ENCODE data around the gene TEAD1. TPM values are rescaled to one million over a fixed set of nuclear protein-coding genes. Genes with fewer than 3 reads are reported as not detected.

The TEAD1 gene
- total and polyA plus RNA-seq, 9 of the 15 experiments (the other 6 are each of a cell fraction or from before 2014, with no cell fraction given), result 1.7 to 17.7 (median 10.8) TPM

GRCh38 chr11:12842933-12843636 is 168.9 kb downstream of the TEAD1 start (continued):
- TF ChIP-seq STAT5A (IDR thresholded peaks at IDR 0.05; ENCODE audit: borderline replicate concordance, low read length), result peak; percentile 76
- TF ChIP-seq CBFA2T3 (IDR thresholded peaks at IDR 0.05), result peak; percentile 73
- no peak for TF ChIP-seq ZNF217 (CRISPR knock-in tag; IDR thresholded peaks at IDR 0.05)
- TF ChIP-seq TCF3 (CRISPR knock-in tag; IDR thresholded peaks at IDR 0.05), result peak; percentile 81

- Histone ChIP-seq H3K36me3 (ENCODE audit: control insufficient read depth, insufficient read depth, low read length) (no peaks in the 10 kb centered on the region), H2AFZ (ENCODE audit: low read depth, low read length) (peak overlapping the region; percentile 68), H3K27ac (ENCODE audit: extremely low read depth, low read depth, low read length) (peak overlapping the region; percentile 67), H3K4me1 (replicated peaks in 1 of 2; ENCODE audit: control insufficient read depth in 2 of 2, insufficient read depth in 2 of 2, low read length in 2 of 2) (peaks cover 10 to 67% of the 10 kb centered on the region in 2 experiments; a peak in 4 of 5 replicates), H4K20me1 (replicated peaks; ENCODE audit: control insufficient read depth, insufficient read depth, low read length) (no peaks in the 10 kb centered on the region), H3K9ac (ENCODE audit: insufficient read depth in 1 of 2, low read depth in 2 of 2, low read length in 2 of 2) (peak overlapping the region in 1 of 2 experiments; percentile 34; a peak in 2 of 4 replicates), H3K9me1 (ENCODE audit: control insufficient read depth, insufficient read depth, low read length) (no peaks in the 10 kb centered on the region), H3K4me2 (ENCODE audit: insufficient read depth, low read length) (peak overlapping the region; percentile 54; the same call in 1 of the 2 replicates), H3K27me3 (ENCODE audit: control insufficient read depth in 2 of 2, insufficient read depth in 2 of 2, low read length in 2 of 2) (no peaks in the 10 kb centered on the region), H3K79me2 (ENCODE audit: control insufficient read depth, insufficient read depth, low read length) (peaks cover 49% of the 10 kb centered on the region; the same call in 2 of the 3 replicates), H3K4me3 (no peak overlapping the region), H3K9me3 (replicated peaks; ENCODE audit: control insufficient read depth, insufficient read depth, low read depth, low read length) (no peaks in the 10 kb centered on the region)
- WGBS (ENCODE audit: insufficient coverage, low coverage, missing lambda C conversion rate), result 53% methylated on average over 6 of the region's 6 CpGs
- intact Hi-C loops (cut with micrococcal nuclease) (no loop called here), in situ Hi-C loops (cut with MboI) (no loop called here)
- CTCF ChIA-PET (ENCODE audit: low intra/inter-chr PET ratio), result no interaction called here
- FAIRE-seq, result no peak
- peak in 1 of 4 experiments; percentile 40 for DNase-seq (ENCODE audit: extremely low read depth in 1 of 4, low spot score in 3 of 4)
- ATAC-seq, result peak; percentile 9; the same call in 2 of the 3 replicates
- no TSS peak for BruUV-seq (replicated peaks)
- POLR2A ChIA-PET, result interaction anchor here (0.8 to 1.6 kb wide), 6 partner anchors 8 to 98 kb away, joined by 3 to 9 read pairs (median 4); no protein-coding TSS in a partner anchor
- TF ChIP-seq ZFX (CRISPR knock-in tag; IDR thresholded peaks at IDR 0.05) (0 out of 2 replicates have a peak, but pooled peaks have one; percentile 34), ARID3B (CRISPR knock-in tag; IDR thresholded peaks at IDR 0.05; ENCODE audit: borderline replicate concordance) (no peak), NKRF (IDR thresholded peaks at IDR 0.05; ENCODE audit: borderline replicate concordance) (no peak), HDGF (IDR thresholded peaks at IDR 0.05) (no peak), E2F5 (CRISPR knock-in tag; IDR thresholded peaks at IDR 0.05) (no peak), NR2C1 (IDR thresholded peaks at IDR 0.05) (0 out of 2 replicates have a peak, but pooled peaks have one; percentile 14), NR2C1 (tag; IDR thresholded peaks at IDR 0.05) (no peak), CHD4 (IDR thresholded peaks at IDR 0.05; ENCODE audit: insufficient read depth, insufficient replicate concordance, low read depth, low read length, poor library complexity, severe bottlenecking) (no peak), ZC3H4 (CRISPR knock-in tag; IDR thresholded peaks at IDR 0.05; ENCODE audit: borderline replicate concordance) (no peak)
Observed at GRCh38 chr11:12845163-12845562, 170.9 kb downstream of the TEAD1 start.
